Posterior vena cava (tissue), 2 donors: ENCODE data around the gene P2RY10. TPM values are rescaled to one million over a fixed set of nuclear protein-coding genes. Genes with fewer than 3 reads are reported as not detected.

Experiments used
- DNase-seq: peaks from one replicate; pipeline ENCODE4 v3.0.0-alpha.2; 2020; ENCODE audit warnings: low spot score
- intact Hi-C, 2 donors: fragments of 100-400 bp; cut with DNase I; formaldehyde crosslinking; loops; one replicate each; pipeline versions ENCODE4 v1.14.1 to v1.14.2; 2022 to 2023
- long read RNA-seq, 2 donors: library from polyadenylated mRNA; unstranded; transcript quantifications; one replicate each; pipeline ENCODE4 v2.0.0, GENCODE V29; 2020 to 2021
- total RNA-seq, 2 donors: library from RNA; stranded (reverse); fragmentation: NEBNext Ultra II Directional; extraction: Animal tissue kit (Norgen Biotek cat#: 25700); gene quantifications; one replicate each; pipeline ENCODE4 v1.2.1, GENCODE V29; 2021
- donor health status: DM: yes; HTN: yes; CAD: no.
- donor health status: DM: yes; HTN: yes; CAD: no.

P2RY10 gene, protein sequence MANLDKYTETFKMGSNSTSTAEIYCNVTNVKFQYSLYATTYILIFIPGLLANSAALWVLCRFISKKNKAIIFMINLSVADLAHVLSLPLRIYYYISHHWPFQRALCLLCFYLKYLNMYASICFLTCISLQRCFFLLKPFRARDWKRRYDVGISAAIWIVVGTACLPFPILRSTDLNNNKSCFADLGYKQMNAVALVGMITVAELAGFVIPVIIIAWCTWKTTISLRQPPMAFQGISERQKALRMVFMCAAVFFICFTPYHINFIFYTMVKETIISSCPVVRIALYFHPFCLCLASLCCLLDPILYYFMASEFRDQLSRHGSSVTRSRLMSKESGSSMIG
- total RNA-seq, result not detected
- long read RNA-seq, donor 1, result 0 reads
- long read RNA-seq, donor 2, result 0 reads

DNA sequence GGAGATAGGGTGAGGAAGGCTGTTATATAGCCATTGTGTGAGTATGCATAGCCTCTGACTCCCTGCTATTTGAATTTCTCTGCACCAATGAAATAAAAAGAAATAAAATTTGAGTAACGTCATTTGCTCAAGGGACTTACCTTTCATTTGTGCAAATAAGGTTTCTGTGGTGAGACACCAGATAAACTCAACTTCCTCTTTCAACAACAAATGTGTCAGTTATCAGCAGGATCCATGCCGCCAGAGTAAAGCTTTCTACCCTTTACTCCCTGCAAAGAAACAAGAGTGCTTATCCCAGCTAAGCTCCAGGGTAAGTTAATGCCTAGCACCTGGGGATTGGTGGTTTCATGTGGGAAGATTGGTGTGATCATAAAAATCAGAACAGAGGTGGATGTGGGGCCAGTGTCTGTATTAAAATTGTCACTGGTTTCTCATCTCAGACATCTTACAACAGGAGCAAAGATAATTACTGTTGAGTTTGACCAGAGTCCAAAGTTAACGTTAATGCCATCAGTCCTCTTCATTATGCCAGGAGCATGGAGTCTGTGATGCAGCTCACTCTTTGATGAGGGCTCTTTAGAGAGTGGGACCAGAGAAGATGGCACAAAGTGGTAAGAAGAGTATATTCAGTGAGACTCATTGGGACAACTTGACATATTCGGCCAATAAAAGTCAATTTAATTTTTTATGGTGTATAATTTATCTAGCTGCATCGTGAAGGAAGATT, at the start of gene P2RY10:
Gene P2RY10, plus strand, starts transcription at position 206 of the 727 bp plus-strand sequence. CDS start 15,130 bp downstream, outside the sequence.
- intact Hi-C loops, result no loop called here
- no peak for DNase-seq

DNA sequence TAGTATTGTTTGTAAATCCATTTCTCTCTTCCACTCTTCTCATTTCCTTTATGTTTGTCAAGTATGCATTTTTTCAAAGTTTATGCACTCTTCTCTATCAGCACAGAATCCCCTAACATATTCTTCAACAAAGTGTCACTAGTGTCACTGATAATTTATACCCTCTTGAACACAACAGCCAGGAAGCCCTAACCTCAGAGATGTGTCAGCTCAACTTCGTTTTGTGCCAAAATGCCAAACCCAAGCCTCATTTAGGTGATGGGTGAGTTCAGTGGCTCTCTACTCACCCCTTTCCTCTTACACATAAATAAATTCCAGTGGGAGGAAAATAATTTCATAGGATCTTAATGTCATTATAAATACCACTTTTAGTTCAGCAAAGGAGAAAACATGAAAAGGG, 22.4 kb upstream of the P2RY10 start:
- intact Hi-C loops, result no loop called here
- DNase-seq, result no peak

DNA sequence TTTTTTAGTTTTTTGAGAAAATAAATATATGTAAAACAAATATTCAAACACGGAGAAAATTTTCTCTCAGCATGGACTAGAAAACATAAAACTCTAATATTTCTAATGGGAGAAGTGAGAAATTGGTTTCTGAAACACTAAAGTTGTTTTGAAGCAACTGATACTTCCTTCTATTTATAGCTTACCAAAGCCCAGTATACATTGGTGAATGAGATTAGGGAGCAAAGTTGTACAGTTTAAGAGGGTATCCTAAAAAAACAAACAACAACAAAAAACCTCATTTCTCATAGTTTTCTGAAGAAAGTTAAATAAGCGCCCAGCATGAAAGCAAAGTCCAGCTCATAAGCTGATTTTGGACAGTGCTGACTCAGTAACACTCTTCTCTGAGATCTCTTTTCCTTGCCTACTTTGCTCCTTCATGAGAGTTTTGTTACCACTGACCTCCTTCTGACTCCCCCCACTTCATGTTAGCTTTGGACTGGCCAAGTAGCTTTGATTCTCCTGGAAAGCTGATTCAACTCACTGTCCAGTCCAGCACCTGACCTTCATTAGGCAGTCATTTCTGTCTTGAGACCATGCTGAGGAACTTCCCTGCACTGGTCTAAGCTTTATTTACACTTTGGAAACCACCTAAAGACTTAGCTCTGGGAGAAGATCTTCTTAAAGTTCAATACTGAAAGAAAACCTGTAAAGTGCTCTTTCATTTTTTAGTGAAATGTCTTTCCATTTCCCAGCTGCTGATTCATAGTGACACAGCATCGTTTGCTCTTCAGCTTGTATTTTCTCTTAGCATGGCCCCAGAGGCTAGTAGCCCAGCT, 21.8 kb upstream of the P2RY10 start:
- intact Hi-C loops, result no loop called here
- no peak for DNase-seq

DNA sequence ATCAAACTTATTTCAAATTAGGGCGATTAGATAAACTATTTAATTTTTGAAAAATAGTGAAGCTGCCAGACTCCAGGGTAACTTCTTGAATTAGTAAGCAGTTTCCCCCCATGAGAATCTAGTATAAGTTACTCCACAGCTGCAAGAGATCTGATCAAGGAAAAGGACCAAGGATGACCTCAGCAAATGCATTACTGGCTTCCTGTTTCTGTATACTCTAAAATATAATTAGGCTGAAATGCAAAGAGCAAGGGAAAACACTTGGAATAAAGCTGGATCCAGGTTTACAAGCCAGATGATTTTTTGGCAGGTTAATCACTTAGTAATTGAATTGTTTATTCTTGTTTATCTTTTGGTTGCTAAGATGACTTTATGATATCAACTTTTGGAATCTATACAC, 13.4 kb upstream of the P2RY10 start:
- intact Hi-C loops, result no loop called here
- no peak for DNase-seq

DNA sequence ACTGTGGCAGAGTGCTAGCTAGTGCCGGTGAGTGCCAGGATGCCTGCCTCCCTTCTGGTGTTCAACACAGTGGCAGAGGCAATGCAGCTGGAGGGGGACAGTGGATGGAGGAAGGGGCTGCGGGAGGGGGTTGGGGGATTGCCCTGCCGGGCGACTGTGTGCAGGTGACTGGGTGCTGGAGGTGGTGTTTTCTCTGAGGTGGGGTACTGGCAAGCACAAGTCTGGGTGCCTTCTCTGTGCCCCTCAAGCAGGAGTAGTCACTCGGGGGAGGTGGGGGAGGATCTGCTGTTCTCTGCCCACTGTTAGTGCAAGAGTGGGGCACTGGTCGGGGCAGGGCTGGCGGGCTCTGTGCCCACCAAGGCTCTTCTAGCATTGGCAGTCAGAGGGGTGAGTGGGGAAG, 10.3 kb upstream of the P2RY10 start:
- DNase-seq, result no peak
- intact Hi-C loops, result no loop called here

DNA sequence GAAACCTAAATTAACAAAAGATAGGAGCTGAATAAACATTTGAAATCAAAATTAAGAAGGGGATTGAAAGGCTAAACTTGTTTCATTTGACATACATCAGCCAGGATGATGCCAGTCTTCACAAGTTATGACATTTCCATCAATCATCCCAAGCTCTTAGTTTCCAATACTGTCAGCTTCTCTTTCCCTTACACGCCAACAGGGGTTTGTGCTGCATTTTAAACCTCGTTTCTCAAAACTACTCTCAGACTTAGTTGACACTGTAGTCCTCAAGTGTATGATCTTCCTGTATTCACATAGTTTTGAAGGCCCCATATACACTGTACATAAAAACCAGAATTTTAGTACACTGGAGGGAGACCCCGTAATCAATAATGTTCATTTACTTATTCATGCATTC, 840 bp upstream of the P2RY10 start:
- intact Hi-C loops, result no loop called here
- no peak for DNase-seq

DNA sequence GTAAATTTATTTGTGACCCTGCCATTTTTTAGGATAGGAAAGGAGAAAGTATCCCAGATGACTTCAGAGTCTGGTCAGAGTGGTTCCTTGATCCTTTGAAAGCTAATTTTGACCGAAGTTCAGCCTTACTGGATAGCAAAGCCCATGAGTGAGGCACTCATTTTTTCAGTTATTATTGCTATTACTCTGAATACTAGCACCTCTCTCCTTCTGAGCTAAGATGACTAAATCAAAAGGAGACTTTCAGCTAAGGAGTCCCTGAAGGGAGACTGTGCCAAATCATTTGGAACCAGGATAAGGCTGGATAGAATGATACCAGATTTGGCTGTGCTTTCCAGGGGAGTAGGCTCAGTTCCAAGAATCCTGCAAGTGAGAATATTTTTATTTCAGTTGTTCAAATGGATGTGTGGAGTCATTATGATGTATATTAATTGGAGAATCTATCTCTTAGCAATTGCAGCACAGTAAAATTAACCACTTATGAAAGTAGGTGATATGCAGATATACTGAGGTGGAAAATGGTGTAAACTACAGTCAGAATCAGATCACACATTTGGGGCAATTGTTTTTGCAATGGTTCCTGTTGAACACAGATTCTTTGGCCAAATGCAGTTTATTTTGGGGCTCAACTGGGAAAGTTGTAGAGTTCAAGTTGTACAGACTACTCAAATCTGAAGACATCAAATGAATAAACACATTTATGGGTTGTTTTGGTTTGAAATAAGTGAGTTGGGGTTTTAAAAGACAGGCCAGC, 1.2 kb downstream of the P2RY10 start:
- DNase-seq, result no peak
- intact Hi-C loops, result no loop called here

DNA sequence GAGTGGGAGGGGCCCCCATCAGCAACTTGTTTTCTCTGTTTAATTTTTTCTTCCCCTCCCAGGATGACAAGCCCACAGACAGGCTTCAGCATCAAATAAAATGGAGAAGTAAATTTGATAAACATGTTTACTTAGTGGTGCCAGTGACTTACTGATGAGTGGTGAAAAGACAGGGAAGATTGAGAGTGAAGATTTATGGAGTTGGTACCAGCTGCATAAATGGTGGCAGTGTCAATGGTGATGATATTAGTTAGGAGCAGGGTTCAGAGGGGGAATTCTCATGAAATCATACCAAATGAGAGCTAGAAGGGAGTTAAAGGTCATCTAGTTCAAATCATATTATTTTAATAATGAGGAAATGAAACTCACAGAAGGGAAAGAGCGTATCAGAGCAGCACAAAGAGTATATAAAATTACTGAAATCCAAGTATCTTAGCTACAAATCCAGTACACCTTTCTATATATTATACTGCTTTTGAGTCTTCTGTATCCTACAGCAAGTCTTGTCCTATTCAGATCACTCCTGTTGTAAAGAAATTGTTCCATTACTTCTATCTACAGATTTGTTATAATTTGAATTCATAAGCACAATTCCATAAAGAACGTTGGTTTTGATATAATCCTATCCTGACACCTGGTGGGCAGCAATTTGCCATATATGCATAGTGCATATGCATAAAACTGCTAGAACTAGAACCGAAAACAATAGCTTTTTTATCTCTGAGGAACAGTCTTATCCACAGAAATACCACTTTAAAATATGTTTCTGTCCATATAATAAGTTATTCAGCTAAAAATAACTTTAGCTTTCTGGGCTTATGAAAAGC, 5.0 kb downstream of the P2RY10 start:
- intact Hi-C loops, result no loop called here

DNA sequence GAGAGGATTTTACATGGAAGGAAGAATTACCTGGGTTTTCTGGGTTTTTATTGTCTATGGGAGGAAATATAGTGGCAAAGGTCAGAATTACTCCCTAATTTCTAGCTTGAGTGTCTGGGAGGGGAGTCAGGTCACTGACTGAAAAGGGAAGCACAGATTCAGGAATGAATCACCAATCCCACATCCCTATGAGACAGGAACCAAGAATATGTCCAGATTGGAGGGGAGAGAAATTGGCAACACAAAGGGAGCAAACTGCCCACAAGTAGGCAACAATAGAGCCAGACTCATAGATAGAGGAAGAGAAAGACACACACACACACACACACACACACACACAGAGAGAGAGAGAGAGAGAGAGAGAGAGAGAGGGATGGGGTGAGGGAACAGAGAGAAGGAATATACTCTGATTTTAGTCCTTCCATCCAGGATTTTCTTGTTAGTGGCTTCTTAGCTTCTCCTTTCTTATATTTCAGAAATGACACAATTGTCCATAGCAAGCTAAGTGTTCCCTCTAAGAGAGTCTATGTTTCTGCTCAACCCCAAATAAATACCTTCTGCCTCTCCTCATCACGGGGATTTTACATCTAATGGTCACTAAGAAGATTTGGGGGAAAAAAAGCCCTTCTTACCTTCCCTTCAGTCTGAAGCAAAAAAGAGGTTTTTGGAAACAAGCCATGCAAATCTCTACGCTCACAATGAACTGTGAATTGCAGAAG, 12.0 kb downstream of the P2RY10 start:
- intact Hi-C loops, result no loop called here
- DNase-seq, result no peak

More for the DNA sequence above, 5.0 kb downstream of the P2RY10 start:
- no peak for DNase-seq

DNA sequence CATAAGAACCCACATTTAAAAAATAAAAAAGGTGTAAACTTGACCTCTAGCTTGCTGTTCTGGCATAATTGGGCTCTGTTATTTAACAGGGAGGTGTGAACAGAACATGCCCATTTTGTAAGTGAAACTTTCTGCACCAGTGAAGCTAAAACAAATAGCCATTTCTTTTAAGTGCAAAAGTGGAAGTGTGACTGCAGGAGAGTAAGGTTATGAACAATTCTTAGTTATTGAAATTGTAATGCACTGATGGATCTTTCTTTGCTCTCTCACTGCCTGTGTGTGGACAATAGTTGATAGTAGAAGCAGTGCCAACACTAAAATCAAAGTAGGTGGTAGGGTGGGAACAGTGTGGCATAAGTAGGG, 12.6 kb downstream of the P2RY10 start:
- intact Hi-C loops, result no loop called here

DNA sequence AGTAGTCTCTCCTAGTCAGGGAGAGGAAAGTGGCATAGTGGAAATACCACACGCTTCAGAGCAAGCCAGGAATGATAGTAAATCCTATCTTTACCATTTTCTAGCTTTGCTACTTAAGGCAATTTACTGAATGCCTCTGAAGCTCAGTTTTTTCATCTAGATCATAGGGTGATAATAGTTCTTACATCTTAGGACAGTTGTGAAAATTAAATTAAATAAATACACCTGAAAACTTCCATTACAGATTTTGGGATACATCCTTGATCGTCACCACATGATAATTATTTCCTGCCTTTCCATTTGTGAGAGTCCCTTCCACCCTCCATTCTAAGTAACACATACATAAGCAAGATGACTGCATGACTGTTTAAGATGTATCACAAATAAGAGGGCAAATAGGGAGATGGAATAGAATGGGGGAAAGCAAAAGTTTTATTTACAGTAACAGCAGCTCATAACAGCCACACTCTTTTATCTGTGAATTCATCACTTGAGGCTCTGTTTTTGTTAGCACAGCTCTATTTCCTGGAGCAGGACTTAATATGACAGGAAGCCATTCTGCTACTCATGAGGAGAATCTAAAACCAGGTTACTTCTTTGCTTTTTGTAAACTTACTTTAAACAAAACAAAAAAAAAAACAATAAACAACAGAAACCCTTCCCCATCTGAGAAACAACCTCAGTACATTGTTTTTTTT, 13.4 kb downstream of the P2RY10 start:
- DNase-seq, result no peak
- intact Hi-C loops, result no loop called here

More for the DNA sequence above, 12.6 kb downstream of the P2RY10 start:
- DNase-seq, result no peak

DNA sequence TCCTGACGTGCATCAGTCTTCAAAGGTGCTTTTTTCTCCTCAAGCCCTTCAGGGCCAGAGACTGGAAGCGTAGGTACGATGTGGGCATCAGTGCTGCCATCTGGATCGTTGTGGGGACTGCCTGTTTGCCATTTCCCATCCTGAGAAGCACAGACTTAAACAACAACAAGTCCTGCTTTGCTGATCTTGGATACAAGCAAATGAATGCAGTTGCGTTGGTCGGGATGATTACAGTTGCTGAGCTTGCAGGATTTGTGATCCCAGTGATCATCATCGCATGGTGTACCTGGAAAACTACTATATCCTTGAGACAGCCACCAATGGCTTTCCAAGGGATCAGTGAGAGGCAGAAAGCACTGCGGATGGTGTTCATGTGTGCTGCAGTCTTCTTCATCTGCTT, 15.7 kb downstream of the P2RY10 start:
- DNase-seq, result no peak
- intact Hi-C loops, result no loop called here

DNA sequence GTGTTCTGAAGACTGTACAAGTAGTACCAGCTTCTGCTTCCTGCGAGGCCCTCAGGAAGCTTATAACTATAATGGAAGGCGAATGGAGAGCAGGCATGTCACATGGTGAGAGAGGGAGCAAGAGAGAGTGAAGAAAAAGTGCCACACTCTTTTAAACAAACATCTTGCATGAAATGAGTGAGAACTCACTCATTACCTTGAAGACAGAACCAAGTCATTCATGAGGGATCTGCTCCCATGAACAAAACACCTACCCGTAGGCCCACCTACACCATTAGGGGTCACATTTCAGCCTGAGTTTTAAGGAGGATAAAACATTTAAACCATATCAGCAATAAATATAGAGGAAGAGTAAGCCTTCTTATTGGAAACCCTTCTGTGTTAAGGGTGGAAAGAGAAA, 19.4 kb downstream of the P2RY10 start:
- DNase-seq, result no peak
- intact Hi-C loops, result no loop called here

DNA sequence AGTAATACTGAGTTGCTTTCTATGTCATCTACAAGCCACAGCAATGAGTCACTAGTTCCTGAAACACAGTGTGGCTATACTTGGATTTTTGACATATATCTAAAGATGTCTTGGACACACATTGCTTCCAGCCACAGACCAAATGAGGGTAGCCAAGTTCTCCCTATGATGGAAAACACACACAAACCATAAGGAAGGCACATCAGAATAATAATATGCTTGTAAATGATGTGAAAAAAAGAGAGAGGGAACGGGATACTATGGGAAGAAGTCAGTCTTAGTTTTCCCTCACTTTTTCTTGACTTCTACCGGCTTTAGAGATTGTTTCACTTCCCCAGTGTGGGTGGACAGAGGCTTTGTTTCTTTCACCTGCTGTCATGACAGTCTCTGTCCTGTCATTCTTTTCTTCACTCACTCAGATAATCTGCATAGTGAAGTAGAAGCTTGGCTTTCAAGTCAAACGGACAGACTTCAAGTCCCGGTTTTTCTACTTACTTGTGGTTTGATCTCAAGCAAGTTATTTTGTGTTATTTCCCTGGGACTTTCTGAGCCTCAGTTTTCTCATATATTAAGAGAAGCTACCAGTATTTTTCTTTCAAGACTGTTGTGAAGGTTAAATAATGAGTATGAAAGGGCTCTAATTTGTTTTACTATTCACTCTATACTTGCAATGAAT, 34.7 kb downstream of the P2RY10 start:
- DNase-seq, result no peak
- intact Hi-C loops, result no loop called here

DNA sequence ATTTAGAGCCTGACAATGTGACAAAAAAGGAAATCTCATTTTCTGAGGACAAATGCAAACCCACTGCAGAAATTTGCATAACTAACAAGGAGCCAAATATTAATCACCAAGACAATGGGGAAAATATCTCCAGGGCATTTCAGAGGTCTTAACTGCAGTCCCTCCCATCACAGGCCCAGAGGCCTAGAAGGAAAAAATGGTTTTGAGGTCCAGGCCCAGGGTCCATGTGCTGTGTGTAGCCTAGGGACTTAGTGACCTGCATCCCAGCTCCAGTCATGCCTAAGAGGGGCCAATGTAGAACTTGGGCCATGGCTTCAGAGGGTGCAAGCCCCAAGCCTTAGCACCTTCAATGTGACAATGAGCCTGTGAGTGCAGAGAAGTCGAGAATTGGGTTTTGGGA, 44.2 kb downstream of the P2RY10 start:
- intact Hi-C loops, result no loop called here
- DNase-seq, result no peak

DNA sequence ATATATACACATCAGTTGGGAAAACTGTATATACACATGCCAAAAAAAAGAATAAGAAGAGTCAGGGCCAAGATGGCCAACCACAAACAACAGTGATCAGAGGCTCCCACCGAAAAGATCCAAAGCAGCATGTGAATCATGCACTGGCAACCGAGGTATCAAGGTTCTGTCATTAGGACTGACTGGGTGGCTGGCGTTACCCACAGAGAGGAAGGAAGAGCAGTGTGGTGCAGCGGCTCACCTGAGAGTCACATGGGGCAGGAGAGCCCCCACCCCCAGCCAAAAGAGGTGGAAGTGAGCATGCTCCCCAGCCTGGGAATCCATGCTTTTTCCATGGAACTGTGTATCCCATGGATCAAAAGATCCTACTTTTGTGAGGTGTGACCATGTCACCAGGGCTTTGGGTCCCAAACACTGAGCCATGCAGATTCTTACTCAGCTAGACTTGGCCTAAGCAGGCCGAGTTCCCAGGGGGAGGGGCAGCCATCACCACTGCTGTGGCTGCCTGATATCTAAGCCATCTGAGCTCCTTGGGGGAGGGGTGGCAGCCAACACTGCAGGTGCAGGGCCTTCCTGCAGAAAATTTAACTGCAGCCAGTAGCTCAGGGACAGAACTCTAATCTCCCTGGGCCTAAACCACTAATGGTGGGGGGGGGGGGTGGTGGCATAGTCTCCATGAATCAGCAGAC, 52.8 kb downstream of the P2RY10 start:
- DNase-seq, result peak; percentile 44
- intact Hi-C loops, result no loop called here
